Vagina (tissue), 2 donors: ENCODE results near the gene RCC2. TPM values are rescaled to one million over a fixed set of nuclear protein-coding genes. Genes with fewer than 3 reads are reported as not detected.

ENCODE experiments used
- DNase-seq, 2 donors: peaks; one replicate each; pipeline ENCODE4 v3.0.0-alpha.2; 2017; ENCODE audit errors: extremely low spot score in 2 of 2
- H3K27ac ChIP-seq: fragments of 200-600 bp; sonication (generic); one replicate; pipeline ENCODE4 v1.5.1; 2019
- H3K27me3 ChIP-seq: fragments of 200-600 bp; sonication (generic); one replicate; pipeline ENCODE4 v1.5.1; 2019
- H3K36me3 ChIP-seq, 2 donors: fragments of 200-600 bp; sonication (generic); one replicate each; pipeline ENCODE4 v1.5.1; 2017 to 2019
- H3K4me1 ChIP-seq: fragments of 200-600 bp; sonication (generic); one replicate; pipeline ENCODE4 v1.5.1; 2019
- H3K4me3 ChIP-seq, 2 donors: fragments of 200-600 bp; sonication (generic); 1 replicate in 1 of 2; 2 replicates in 1 of 2; pipeline ENCODE4 v1.5.1; 2016 to 2019
- H3K9me3 ChIP-seq: fragments of 200-600 bp; sonication (generic); one replicate; pipeline ENCODE4 v1.5.1; 2019
- CTCF ChIP-seq, 3 experiments: fragments of 450-650 bp in 2 of 3; fragments of 200-600 bp in 1 of 3; sonication (generic) in 1 of 3; IDR thresholded peaks; one replicate each; pipeline ENCODE4 v1.5.1; 2017 to 2019; ENCODE audit warnings: antibody characterized with exemption in 3 of 3, mild to moderate bottlenecking in 2 of 3, moderate library complexity in 2 of 3
- POLR2A ChIP-seq, 2 donors: fragments of 450-650 bp; IDR thresholded peaks; one replicate each; pipeline ENCODE4 v1.6.1; 2017; ENCODE audit warnings: antibody characterized with exemption in 2 of 2, mild to moderate bottlenecking in 2 of 2, moderate library complexity in 2 of 2
- POLR2AphosphoS5 ChIP-seq, 2 donors: sonication (generic); formaldehyde crosslinking; IDR thresholded peaks; one replicate each; pipeline ENCODE4 v1.9.0; 2017; ENCODE audit warnings: antibody characterized with exemption in 2 of 2, mild to moderate bottlenecking in 2 of 2, low read depth in 1 of 2; ENCODE audit not compliant: insufficient read depth in 1 of 2
- intact Hi-C: fragments of 100-400 bp; cut with DNase I; formaldehyde crosslinking; loops from one replicate; pipeline ENCODE4 v1.15.1; 2023
- total RNA-seq: library from RNA; depleted of rRNA; stranded (reverse); fragments of >200 nt; gene quantifications from one replicate; pipeline ENCODE4 v1.2.3, GENCODE V29; 2016

Gene RCC2
- total RNA-seq, 1 donor from 2014 or later, result 31.2 TPM

- DNase-seq, result no peak
- no peaks in the 10 kb centered on the region for H3K9me3 ChIP-seq
- intact Hi-C loops, result no loop called here
- no peaks in the 10 kb centered on the region for H3K27me3 ChIP-seq
- no peak overlapping the region for H3K27ac ChIP-seq
- TF ChIP-seq POLR2AphosphoS5 (IDR thresholded peaks at IDR 0.05; ENCODE audit: insufficient read depth in 1 of 2, low read depth in 1 of 2) (no peak), POLR2A (IDR thresholded peaks at IDR 0.05) (no peak)
- H3K4me1 ChIP-seq, result peaks cover 14% of the 10 kb centered on the region
- H3K4me3 ChIP-seq, result no peak overlapping the region
- peaks cover 0 to 10% of the 10 kb centered on the region in 2 donors for H3K36me3 ChIP-seq
Observed at GRCh38 chr1:17433261-17433660, 6.2 kb downstream of the RCC2 start.

DNA sequence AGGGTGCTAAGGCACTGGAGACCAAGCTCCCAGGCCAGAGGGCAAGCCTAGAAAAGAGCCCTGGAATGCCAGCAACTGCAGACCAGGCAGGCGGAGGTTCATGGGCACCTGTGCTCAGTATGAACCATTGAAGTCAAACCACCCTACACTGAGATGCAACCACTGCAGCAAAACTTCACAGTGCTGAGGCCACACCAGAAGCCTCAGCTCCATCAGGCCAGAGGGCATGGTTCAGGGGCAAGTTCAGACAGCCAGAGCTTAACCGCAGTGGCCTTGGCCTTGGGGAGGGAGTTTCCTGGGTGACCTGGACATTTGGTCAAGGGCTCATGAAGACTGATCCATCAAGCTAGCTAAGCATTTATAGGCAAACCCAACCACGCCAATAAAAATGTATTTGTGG, 7.1 kb downstream of the RCC2 start:
- H3K27ac ChIP-seq, result no peak overlapping the region
- no peak overlapping the region for H3K4me3 ChIP-seq
- no peaks in the 10 kb centered on the region for H3K27me3 ChIP-seq
- peaks cover 14% of the 10 kb centered on the region for H3K4me1 ChIP-seq
- TF ChIP-seq CTCF (IDR thresholded peaks at IDR 0.05) (no peak), POLR2A (IDR thresholded peaks at IDR 0.05) (no peak), POLR2AphosphoS5 (IDR thresholded peaks at IDR 0.05; ENCODE audit: insufficient read depth in 1 of 2, low read depth in 1 of 2) (no peak)
- intact Hi-C loops, result no loop called here
- no peak for DNase-seq
- H3K36me3 ChIP-seq, result peaks cover 0 to 19% of the 10 kb centered on the region in 2 donors
- H3K9me3 ChIP-seq, result no peaks in the 10 kb centered on the region

- Histone ChIP-seq H3K27ac (no peak overlapping the region), H3K4me1 (no peaks in the 10 kb centered on the region), H3K27me3 (no peaks in the 10 kb centered on the region), H3K9me3 (no peaks in the 10 kb centered on the region), H3K4me3 (no peak overlapping the region), H3K36me3 (peaks cover 0 to 49% of the 10 kb centered on the region in 2 donors)
- no peak for TF ChIP-seq CTCF (IDR thresholded peaks at IDR 0.05)
- no peak for TF ChIP-seq POLR2AphosphoS5 (IDR thresholded peaks at IDR 0.05; ENCODE audit: insufficient read depth in 1 of 2, low read depth in 1 of 2)
- no peak for TF ChIP-seq POLR2A (IDR thresholded peaks at IDR 0.05)
- intact Hi-C loops, result no loop called here
- no peak for DNase-seq
Observed at GRCh38 chr1:17429183-17429582, 10.3 kb downstream of the RCC2 start.

- Histone ChIP-seq H3K4me3 (no peak overlapping the region), H3K36me3 (peaks cover 0 to 57% of the 10 kb centered on the region in 2 donors), H3K9me3 (no peaks in the 10 kb centered on the region), H3K27ac (no peak overlapping the region), H3K4me1 (peaks cover 5% of the 10 kb centered on the region), H3K27me3 (no peaks in the 10 kb centered on the region)
- DNase-seq, result no peak
- TF ChIP-seq POLR2A (IDR thresholded peaks at IDR 0.05) (no peak), POLR2AphosphoS5 (IDR thresholded peaks at IDR 0.05; ENCODE audit: insufficient read depth in 1 of 2, low read depth in 1 of 2) (no peak), CTCF (IDR thresholded peaks at IDR 0.05) (no peak)
- intact Hi-C loops, result no loop called here
Observed at GRCh38 chr1:17427696-17428660, 11.5 kb downstream of the RCC2 start.

DNA sequence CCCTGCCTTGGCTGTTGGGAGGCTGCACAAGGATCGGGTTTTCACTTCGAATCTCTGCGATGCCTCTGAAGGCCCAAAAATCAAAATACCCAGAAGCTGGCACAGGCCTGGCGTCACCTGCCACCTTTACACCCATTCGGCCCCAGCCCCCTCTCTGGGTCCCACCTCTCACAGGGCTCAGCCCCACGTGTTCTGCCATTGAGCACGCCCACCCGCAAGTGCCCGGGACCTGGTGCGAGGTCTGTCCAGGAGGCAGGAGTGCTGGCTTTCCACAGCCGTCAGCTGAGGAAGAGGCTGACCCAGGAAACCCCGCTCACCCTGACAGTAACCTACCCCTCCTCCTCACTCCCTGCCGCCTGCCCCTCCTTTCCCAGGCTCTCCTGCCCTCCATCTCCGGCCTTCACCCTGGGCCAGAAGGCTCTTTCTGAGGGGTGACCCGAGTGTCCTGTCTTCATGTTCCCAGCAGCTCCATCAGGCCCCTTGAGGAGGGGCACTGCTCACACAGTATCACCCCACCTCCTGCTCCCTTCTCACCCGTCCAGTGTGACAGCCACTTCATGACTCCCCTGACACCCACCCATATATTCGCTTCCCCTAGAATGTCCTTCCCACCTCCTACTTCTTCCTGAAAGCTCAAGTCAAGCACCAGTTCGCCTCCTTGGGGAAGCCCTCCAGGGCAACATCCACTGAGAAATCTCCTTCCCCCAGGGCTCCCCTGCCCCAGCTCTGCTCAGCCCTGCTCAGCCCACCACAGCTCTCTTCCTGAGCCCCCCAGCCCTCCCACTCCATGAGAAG, 13.5 kb downstream of the RCC2 start:
- Histone ChIP-seq H3K27ac (no peak overlapping the region), H3K27me3 (no peaks in the 10 kb centered on the region), H3K36me3 (peaks cover 0 to 68% of the 10 kb centered on the region in 2 donors), H3K4me1 (peaks cover 5% of the 10 kb centered on the region), H3K9me3 (no peaks in the 10 kb centered on the region), H3K4me3 (no peak overlapping the region)
- no peak for TF ChIP-seq CTCF (IDR thresholded peaks at IDR 0.05)
- TF ChIP-seq POLR2A (IDR thresholded peaks at IDR 0.05), result no peak
- no peak for TF ChIP-seq POLR2AphosphoS5 (IDR thresholded peaks at IDR 0.05; ENCODE audit: insufficient read depth in 1 of 2, low read depth in 1 of 2)
- intact Hi-C loops, result no loop called here
- no peak for DNase-seq
